ENCODE data around the gene EPS15. TPM values are rescaled to one million over a fixed set of nuclear protein-coding genes. Genes with fewer than 3 reads are reported as not detected.
"Not testable (repeated sequence)": the region's sequence is repeated elsewhere in the genome, so short reads cannot be mapped to it uniquely, and the experiment has no call there.

Gene EPS15
- total RNA-seq, 8 experiments from 2014 or later: 35.2 to 230 (median 119) TPM

DNA sequence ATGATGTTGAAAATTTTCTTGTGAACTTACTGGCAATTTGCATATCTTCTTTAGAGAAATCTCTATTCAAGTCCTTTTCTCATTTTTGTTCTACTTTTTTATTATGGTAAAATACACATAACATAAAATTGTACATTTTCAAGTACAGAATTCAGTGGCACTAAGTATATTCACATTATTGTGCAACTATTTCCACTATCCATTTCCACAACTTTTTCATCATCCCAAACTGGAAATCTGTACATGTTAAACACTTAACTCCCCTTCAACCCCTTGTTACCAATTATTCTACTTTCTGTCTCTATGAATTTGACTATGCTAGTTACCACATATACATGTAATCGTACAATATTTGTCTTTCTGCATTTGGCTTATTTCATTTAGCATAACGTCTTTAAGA lies 19.4 kb downstream of the EPS15 start:
- H3K4me3 ChIP-seq: no peak overlapping the region
- in situ Hi-C loops (cut with MboI; ENCODE audit: low pct_unique_long_range_greater_than_20kb in 2 of 9, low sequenced_read_pairs in 9 of 9, unreplicated experiment in 9 of 9): no loop called here
- 62 to 100% (median 96%) methylated on average over 2 of the region's 2 CpGs for WGBS, 10 experiments
- ATAC-seq (replicated peaks in 6 of 8): no peak
- H3K4me1 ChIP-seq (replicated peaks in 1 of 2): no peaks in the 10 kb centered on the region
- H3K27ac ChIP-seq: no peak overlapping the region

DNA sequence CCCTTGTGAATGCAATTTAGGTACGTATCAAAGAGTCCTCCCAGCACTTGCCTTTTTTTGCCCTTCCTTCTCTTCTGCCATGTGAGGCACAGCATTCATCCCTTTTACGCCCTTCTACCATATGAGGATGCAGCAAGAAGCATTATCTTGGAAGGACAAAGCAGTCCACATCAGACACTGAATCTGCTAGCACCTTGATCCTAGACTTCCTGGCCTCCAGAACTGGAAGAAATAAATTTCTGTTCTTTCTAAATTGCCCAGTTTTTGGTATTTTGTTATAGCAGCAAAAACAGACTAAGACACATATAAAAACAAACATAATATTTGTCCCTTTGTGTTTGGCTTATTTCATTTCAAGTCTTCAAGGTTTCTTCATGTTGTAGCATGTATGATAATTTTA lies 20.1 kb downstream of the EPS15 start:
- H3K4me3 ChIP-seq: no peak overlapping the region
- peak in 2 of 8 experiments; percentile 35 to 55 for ATAC-seq (replicated peaks in 6 of 8)
- in situ Hi-C loops (cut with MboI; ENCODE audit: low pct_unique_long_range_greater_than_20kb in 2 of 9, low sequenced_read_pairs in 9 of 9, unreplicated experiment in 9 of 9): no loop called here
- no peaks in the 10 kb centered on the region for H3K4me1 ChIP-seq (replicated peaks in 1 of 2)
- no peak overlapping the region for H3K27ac ChIP-seq
- WGBS, 10 experiments: 0 to 100% (median 87%) methylated on average over 1 to 2 of the region's 2 CpGs; no CpG with 5 or more reads in 2 of the 10 experiments

DNA sequence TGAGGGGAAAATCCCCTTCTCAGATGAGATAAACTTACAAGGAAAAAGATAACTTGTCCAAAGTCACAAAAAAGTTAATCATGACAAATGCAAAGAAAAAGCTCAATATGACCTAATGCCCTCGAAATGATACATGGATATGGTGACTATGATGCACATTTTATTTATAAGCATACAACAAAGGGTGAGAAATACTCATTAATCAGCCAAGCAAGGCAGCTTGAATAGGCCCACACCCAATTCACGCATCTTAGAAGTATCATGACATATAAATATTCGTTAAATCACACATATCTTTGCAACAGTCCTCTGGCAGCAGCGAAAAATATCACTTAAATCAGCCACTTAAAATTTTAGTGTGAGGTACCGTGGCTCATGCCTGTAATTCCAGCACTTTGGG lies 21.7 kb downstream of the EPS15 start:
- in situ Hi-C loops (cut with MboI; ENCODE audit: low pct_unique_long_range_greater_than_20kb in 2 of 9, low sequenced_read_pairs in 9 of 9, unreplicated experiment in 9 of 9): no loop called here
- Histone ChIP-seq H3K27ac (no peak overlapping the region), H3K4me1 (replicated peaks in 1 of 2) (no peaks in the 10 kb centered on the region), H3K4me3 (no peak overlapping the region)
- WGBS, 10 experiments: 0 to 100% (median 88%) methylated on average over 1 to 5 of the region's 5 CpGs; no CpG with 5 or more reads in 1 of the 10 experiments
- peak in 3 of 8 experiments; percentile 47 to 86 (median 83) for ATAC-seq (replicated peaks in 6 of 8)

DNA sequence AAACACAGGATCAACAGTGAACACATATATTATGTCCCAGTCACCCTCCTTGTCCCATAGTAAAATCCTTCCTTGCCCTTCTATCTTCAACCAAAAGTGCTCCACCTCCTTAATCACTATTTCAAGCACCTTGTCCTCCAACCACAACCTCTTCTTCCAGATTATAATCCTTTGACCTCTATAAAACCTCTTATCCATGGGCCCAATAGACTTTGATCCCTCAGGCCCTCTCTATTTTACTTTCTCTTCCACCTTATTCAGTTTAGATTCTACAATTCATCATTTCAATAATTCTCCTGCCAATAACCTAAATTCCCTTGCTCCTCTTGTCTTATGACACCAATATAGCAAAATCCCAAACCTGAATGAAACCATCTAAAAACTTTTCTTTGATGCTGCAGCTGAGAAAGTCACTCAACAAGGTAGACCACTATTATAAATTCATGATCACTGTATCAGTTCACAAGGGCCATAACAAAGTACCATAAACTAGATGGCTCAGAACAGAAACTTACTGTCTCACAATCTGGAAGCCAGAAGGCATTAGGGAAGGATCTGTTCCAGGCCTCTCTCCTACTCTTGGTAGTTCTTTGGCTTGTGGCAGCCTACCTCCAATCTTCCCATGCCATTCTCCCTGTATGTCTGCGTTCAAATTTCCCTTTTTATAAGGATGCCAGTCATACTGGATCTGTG lies 24.8 kb downstream of the EPS15 start:
- Histone ChIP-seq H3K27ac (no peak overlapping the region), H3K4me3 (no peak overlapping the region), H3K4me1 (replicated peaks in 1 of 2) (no peaks in the 10 kb centered on the region)
- WGBS, 10 experiments: 80 to 100% (median 100%) methylated on average over 1 of the region's 1 CpG; no CpG with 5 or more reads in 2 of the 10 experiments
- no peak for ATAC-seq (replicated peaks in 6 of 8)
- in situ Hi-C loops (cut with MboI; ENCODE audit: low pct_unique_long_range_greater_than_20kb in 2 of 9, low sequenced_read_pairs in 9 of 9, unreplicated experiment in 9 of 9): no loop called here

DNA sequence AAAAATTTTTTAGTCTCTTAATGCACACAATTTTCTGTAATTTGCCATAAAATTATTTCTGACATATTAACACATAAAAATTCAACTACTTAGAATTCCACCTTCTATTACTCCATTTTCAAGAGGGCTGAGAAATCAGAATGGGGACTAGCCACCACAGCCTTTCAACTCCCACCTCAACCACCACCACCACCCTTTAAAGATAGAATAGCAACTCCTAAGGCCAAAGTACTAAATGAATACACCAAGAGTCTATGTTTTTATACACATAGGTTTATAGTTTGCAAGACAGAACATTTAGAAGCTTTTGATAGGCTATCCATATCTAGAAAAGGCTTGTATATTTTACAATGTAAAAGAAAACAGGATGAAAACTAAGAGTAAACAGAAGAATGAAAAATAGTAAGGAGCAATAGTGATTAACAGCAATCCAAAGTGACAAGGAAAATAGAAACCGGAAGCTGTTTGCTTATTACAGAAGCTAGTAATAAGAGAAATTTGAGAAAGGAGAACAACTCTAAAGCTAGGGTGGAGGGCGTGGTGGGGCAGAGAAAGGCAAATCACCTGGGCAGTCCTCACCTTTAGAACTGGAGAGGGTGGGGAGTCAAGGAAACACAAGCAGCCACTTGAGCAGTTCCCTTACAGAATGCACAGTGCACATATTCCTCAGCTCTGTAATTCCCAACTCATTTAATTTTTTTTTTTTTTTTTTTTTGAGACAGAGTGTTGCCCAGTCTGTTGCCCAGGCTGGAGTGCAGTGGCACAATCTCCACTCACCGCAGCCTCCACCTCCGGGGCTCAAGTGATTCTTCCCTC lies 27.7 kb downstream of the EPS15 start:
- 40 to 100% (median 93%) methylated on average over 1 to 4 of the region's 4 CpGs for WGBS, 10 experiments
- Histone ChIP-seq H3K27ac (no peak overlapping the region), H3K4me3 (no peak overlapping the region), H3K4me1 (replicated peaks in 1 of 2) (no peaks in the 10 kb centered on the region)
- in situ Hi-C loops (cut with MboI; ENCODE audit: low pct_unique_long_range_greater_than_20kb in 2 of 9, low sequenced_read_pairs in 9 of 9, unreplicated experiment in 9 of 9): no loop called here
- no peak for ATAC-seq (replicated peaks in 6 of 8)

DNA sequence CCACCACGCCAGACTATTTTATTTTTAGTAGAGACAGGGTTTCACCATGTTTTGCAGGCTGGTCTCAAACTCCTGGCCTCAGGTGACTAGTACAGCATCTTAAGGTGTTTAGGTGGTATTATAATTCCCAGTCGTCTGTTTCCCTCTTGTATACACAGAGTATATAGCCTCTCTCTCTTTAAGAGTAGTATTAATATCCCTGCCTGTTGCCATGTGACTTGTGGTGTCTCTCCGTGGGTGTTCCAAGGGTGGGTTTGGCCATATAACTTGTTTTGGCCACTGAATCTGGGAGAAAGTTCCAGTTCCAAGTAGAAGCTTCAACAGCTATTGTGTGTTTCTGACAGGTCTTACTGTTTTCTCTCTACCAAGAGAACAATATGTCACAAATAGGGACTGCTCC lies 29.6 kb downstream of the EPS15 start:
- Histone ChIP-seq H3K4me3 (no peak overlapping the region), H3K4me1 (replicated peaks in 1 of 2) (no peaks in the 10 kb centered on the region), H3K27ac (no peak overlapping the region)
- ATAC-seq (replicated peaks in 6 of 8): no peak
- in situ Hi-C loops (cut with MboI; ENCODE audit: low pct_unique_long_range_greater_than_20kb in 2 of 9, low sequenced_read_pairs in 9 of 9, unreplicated experiment in 9 of 9): no loop called here
- 67 to 100% (median 80%) methylated on average over 1 to 3 of the region's 3 CpGs; no CpG with 5 or more reads in 3 of the 10 experiments for WGBS, 10 experiments

DNA sequence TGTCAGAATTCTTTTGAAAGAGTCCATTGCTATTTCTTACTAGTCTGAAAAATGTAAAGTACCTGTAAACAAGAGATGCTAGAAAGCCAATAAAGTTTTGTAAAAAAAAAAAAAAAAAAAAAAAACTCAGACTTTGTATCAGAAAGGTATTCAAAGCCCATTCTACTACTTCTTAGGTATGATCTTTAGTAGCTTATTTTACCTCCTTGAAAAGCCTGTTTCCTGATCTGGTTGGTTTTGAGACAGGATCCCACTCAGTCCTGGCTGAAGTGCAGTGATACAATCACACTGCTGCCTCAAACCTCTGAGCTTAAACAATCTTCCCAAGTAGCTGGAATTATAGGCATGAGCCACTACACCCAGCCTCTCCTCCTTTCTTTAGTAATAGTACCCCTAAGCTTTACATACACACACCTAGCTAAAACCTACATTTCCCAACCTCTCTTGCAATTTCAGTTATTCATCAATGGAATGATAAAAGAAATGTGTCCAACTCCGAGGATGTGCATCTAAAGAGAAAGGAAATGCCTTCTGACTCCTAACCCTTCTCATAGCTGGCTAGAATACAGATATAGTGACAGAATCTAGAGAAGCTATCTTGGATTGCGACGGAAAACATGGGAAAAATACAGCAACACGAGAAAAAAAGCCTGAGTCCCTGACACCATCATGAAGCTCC lies 30.6 kb downstream of the EPS15 start:
- ATAC-seq (replicated peaks in 6 of 8): no peak
- H3K27ac ChIP-seq: no peak overlapping the region
- H3K4me3 ChIP-seq: no peak overlapping the region
- H3K4me1 ChIP-seq (replicated peaks in 1 of 2): no peaks in the 10 kb centered on the region
- WGBS, 10 experiments: 60 to 100% (median 94%) methylated on average over 1 to 4 of the region's 4 CpGs; no CpG with 5 or more reads in 2 of the 10 experiments
- in situ Hi-C loops (cut with MboI; ENCODE audit: low pct_unique_long_range_greater_than_20kb in 2 of 9, low sequenced_read_pairs in 9 of 9, unreplicated experiment in 9 of 9): no loop called here

DNA sequence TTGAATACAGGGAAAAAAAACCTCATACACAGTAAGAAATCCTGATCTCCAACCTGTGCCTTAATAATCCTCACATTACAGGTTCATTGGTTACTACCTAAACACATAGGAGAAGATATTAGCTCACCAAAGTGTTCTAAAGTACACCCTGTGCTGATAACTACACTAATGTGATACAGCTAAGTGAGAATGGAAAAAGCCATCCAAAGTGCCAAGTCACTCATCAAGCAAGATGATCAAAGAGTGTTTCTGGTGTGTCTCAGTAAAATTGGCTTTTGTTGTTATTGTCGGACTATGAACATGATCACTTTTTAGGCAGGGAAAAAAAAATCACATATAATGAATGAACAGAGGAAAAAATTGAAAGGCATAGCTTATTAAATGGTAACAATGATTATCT lies 31.4 kb downstream of the EPS15 start:
- Histone ChIP-seq H3K27ac (no peak overlapping the region), H3K4me1 (replicated peaks in 1 of 2) (no peaks in the 10 kb centered on the region), H3K4me3 (no peak overlapping the region)
- in situ Hi-C loops (cut with MboI; ENCODE audit: low pct_unique_long_range_greater_than_20kb in 2 of 9, low sequenced_read_pairs in 9 of 9, unreplicated experiment in 9 of 9): no loop called here
- no peak for ATAC-seq (replicated peaks in 6 of 8)
- WGBS, 10 experiments: 63 to 100% (median 87%) methylated on average over 1 of the region's 1 CpG

DNA sequence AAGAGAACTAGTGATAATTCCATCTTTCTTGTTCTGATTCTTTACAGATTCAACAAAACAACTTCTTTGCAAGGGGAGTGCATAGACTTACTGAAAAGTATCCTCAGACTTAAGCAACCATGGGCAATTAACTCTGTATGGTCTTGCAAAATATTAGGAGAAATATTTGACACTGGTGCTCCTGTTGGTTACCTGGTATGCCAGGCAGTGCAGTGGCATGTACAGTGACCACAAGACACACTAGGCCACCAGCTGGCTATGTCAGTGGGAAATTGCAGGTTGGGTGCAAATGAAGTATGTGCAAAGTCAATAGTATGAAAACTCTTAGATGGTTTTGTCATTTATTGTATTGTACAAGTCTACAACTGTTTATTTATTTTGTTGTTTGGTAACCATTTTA lies 34.5 kb downstream of the EPS15 start:
- in situ Hi-C loops (cut with MboI; ENCODE audit: low pct_unique_long_range_greater_than_20kb in 2 of 9, low sequenced_read_pairs in 9 of 9, unreplicated experiment in 9 of 9): no loop called here
- H3K4me3 ChIP-seq: no peak overlapping the region
- ATAC-seq (replicated peaks in 6 of 8): no peak
- H3K27ac ChIP-seq: no peak overlapping the region
- no peaks in the 10 kb centered on the region for H3K4me1 ChIP-seq (replicated peaks in 1 of 2)

DNA sequence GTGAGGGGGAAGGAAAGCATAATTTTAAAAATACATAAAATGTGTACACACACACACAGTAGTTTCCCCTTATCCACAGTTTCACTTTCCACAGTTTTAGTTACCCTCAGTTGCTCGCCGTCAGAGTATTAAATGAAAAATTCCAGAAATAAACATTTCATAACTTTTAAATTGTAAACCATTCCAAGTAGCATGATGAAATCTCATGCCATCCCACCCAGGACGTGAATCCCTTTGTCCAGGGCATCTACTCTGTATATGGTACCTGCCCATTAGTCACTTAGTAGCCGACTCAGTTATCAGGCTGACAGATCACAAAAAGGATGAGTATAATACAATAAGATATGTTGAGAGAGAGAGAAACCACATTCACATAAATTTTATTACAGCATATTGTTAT lies 36.2 kb downstream of the EPS15 start:
- Histone ChIP-seq H3K4me1 (replicated peaks in 1 of 2) (no peaks in the 10 kb centered on the region), H3K4me3 (no peak overlapping the region), H3K27ac (no peak overlapping the region)
- no peak for ATAC-seq (replicated peaks in 6 of 8)
- 70 to 100% (median 94%) methylated on average over 2 to 4 of the region's 4 CpGs; no CpG with 5 or more reads in 2 of the 10 experiments for WGBS, 10 experiments
- in situ Hi-C loops (cut with MboI; ENCODE audit: low pct_unique_long_range_greater_than_20kb in 2 of 9, low sequenced_read_pairs in 9 of 9, unreplicated experiment in 9 of 9): no loop called here

DNA sequence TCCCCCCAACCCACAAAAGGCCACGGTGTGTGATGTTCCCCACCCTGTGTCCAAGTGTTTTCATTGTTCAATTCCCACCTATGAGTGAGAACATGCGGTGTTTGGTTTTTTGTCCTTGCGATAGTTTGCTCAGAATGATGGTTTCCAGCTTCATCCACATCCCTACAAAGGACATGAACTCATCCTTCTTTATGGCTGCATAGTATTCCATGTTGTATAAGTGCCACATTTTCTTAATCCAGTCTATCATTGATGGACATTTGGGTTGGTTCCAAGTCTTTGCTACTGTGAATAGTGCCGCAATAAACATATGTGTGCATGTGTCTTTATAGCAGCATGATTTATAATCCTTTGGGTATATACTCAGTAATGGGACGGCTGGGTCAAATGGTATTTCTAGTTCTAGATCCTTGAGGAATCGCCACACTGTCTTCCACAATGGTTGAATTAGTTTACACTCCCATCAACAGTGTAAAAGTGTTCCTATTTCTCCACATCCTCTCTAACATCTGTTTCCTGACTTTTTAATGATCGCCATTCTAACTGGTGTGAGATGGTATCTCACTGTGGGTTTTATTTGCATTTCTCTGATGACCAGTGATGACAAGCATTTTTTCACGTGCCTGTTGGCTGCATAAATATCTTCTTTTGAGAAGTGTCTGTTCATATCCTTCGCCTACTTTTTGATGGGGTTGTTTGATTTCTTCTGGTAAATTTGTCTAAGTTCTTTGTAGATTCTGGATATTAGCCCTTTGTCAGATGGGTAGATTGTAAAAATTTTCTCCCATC lies 44.0 kb downstream of the EPS15 start:
- in situ Hi-C loops (cut with MboI; ENCODE audit: low pct_unique_long_range_greater_than_20kb in 2 of 9, low sequenced_read_pairs in 9 of 9, unreplicated experiment in 9 of 9); H3K4me1 ChIP-seq (replicated peaks in 1 of 2); ATAC-seq (replicated peaks in 6 of 8); H3K27ac ChIP-seq; H3K4me3 ChIP-seq: not testable (repeated sequence)
- 94 to 100% (median 100%) methylated on average over 1 to 5 of the region's 9 CpGs; no CpG with 5 or more reads in 4 of the 10 experiments for WGBS, 10 experiments

DNA sequence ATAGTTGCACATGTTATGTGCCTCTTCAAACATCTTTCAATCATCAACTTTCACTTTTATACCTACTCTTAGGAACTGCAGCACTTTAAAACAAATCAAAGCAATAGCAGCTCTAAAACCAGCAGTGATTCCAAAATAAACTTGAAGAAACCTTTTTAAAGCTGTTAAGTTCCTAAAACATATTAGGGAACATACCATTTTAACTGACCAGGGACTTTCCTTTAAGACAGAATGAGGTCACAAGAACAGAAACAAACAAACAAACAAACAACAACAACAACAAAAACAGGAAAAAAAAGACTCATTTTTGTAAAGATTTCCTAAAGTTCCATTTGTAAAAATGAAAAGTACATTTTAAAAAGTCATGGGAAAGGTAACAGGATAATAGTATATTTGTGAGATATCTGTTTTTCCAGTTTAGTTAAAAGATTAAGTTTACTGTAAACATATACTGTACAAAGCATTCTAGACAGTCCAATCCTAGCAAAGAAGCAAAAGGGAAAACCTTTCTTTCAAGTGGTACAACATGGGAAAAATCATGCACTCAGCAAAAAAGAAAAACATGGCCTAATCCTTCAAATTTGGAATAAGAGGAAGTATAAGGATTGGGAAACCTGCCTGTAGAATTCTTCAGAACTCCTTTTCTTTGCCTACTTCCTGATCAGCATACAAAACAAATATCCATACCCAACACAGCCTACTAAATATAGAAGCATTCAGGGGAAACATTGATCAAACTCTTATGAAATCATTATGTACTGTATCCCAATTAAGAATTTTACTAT lies 45.5 kb downstream of the EPS15 start:
- H3K4me1 ChIP-seq (replicated peaks in 1 of 2): no peaks in the 10 kb centered on the region
- no peak for ATAC-seq (replicated peaks in 6 of 8)
- no peak overlapping the region for H3K27ac ChIP-seq
- no peak overlapping the region for H3K4me3 ChIP-seq
- in situ Hi-C loops (cut with MboI; ENCODE audit: low pct_unique_long_range_greater_than_20kb in 2 of 9, low sequenced_read_pairs in 9 of 9, unreplicated experiment in 9 of 9): no loop called here

Measured in motor neuron (in vitro differentiated cells).